Stomach (tissue), 9 donors: ENCODE results near the gene MED12L. TPM values are rescaled to one million over a fixed set of nuclear protein-coding genes. Genes with fewer than 3 reads are reported as not detected.

Experiments used
- DNase-seq, 2 donors: peaks; one replicate each; pipeline versions ENCODE4 v3.0.0 to v3.0.0-alpha.2; 2013 to 2019
- H3K27ac ChIP-seq, 5 donors: fragments of 200-600 bp in 4 of 5; sonication (generic) in 4 of 5; one replicate each; pipeline ENCODE4 v1.5.1; 2013 to 2019; ENCODE audit warnings: mild to moderate bottlenecking in 1 of 5, moderate library complexity in 1 of 5
- H3K27me3 ChIP-seq, 3 donors: fragments of 200-600 bp; sonication (generic); one replicate each; pipeline ENCODE4 v1.5.1; 2017 to 2019; ENCODE audit warnings: mixed run types in 1 of 3
- H3K36me3 ChIP-seq, 4 donors: fragments of 200-600 bp; sonication (generic); 1 replicate in 3 of 4; 2 replicates in 1 of 4; pipeline ENCODE4 v1.5.1; 2016 to 2019
- H3K4me1 ChIP-seq, 4 donors: fragments of 200-600 bp; sonication (generic); one replicate each; pipeline ENCODE4 v1.5.1; 2016 to 2019
- H3K4me3 ChIP-seq, 4 donors: fragments of 200-600 bp; sonication (generic) in 3 of 4; one replicate each; pipeline ENCODE4 v1.5.1; 2016 to 2019; ENCODE audit warnings: mild to moderate bottlenecking in 1 of 4
- H3K9me3 ChIP-seq, 4 donors: fragments of 200-600 bp; sonication (generic); one replicate each; pipeline ENCODE4 v1.5.1; 2016 to 2019
- CTCF ChIP-seq, 7 experiments: fragments of 450-650 bp in 4 of 7; fragments of 200-600 bp in 3 of 7; sonication (generic) in 3 of 7; IDR thresholded peaks; one replicate each; pipeline ENCODE4 v1.5.1; 2016 to 2019; ENCODE audit warnings: antibody characterized with exemption in 7 of 7, control low read depth in 2 of 7, mild to moderate bottlenecking in 1 of 7
- EP300 ChIP-seq: sonication (generic); formaldehyde crosslinking; IDR thresholded peaks from one replicate; pipeline ENCODE4 v1.6.1; 2017; ENCODE audit warnings: antibody characterized with exemption
- POLR2A ChIP-seq, 4 donors: fragments of 450-650 bp; IDR thresholded peaks; one replicate each; pipeline ENCODE4 v1.6.1; 2016; ENCODE audit warnings: antibody characterized with exemption in 4 of 4, control low read depth in 2 of 4, mild to moderate bottlenecking in 1 of 4, moderate library complexity in 1 of 4
- POLR2AphosphoS5 ChIP-seq, 3 donors: sonication (generic); formaldehyde crosslinking; IDR thresholded peaks; one replicate each; pipeline ENCODE4 v1.6.1; 2016; ENCODE audit warnings: antibody characterized with exemption in 3 of 3
- WGBS, 5 donors: extraction: QIAGEN DNeasy Blood & Tissue Kit in 3 of 5; methylation state at CpG; one replicate each; pipeline versions ENCODE4 v1.1.5 to v1.1.7; 2013 to 2018; 5-methylcytosine and 5-hydroxymethylcytosine counted together
- intact Hi-C: fragments of 100-400 bp; cut with DNase I; formaldehyde crosslinking; loops from one replicate; pipeline ENCODE4 v1.15.1; 2023; ENCODE audit warnings: low total_unique reads
- polyA plus RNA-seq, 3 donors: library from polyadenylated mRNA; stranded (reverse); fragments of 200-250 nt; gene quantifications; one replicate each; pipeline ENCODE4 v1.2.3, GENCODE V29; 2013
- total RNA-seq, 5 donors: library from RNA; depleted of rRNA; stranded (reverse); fragments of >200 nt; gene quantifications; one replicate each; pipeline versions ENCODE4 v1.1.0 to v1.2.3, GENCODE V29; 2014 to 2016
- donor health status: healthy with polysubstance abuse.
- donor health status: Bipolar disorder and iron deficiency.
- donor health status: healthy.

Gene MED12L
- total and polyA plus RNA-seq, 8 donors, result 0.06 to 2.9 (median 0.36) TPM; not detected in 2

GRCh38 chr3:151084893-151085226, 604 bp upstream of the MED12L start:
- 39 to 52% (median 43%) methylated on average over 12 to 14 of the region's 14 CpGs for WGBS, 5 donors
- Histone ChIP-seq H3K4me1 (peaks cover 12 to 28% (median 25%) of the 10 kb centered on the region in 4 donors), H3K9me3 (no peaks in the 10 kb centered on the region), H3K36me3 (no peaks in the 10 kb centered on the region), H3K27ac (peak overlapping the region in 1 of 5 donors; percentile 47), H3K27me3 (peaks cover 0 to 55% (median 20%) of the 10 kb centered on the region in 3 donors), H3K4me3 (peak overlapping the region; percentile 54 to 83 (median 64))
- intact Hi-C loops, result no loop called here
- DNase-seq, result no peak
- TF ChIP-seq CTCF (IDR thresholded peaks at IDR 0.05), result no peak
- no peak for TF ChIP-seq POLR2A (IDR thresholded peaks at IDR 0.05)
- TF ChIP-seq POLR2AphosphoS5 (IDR thresholded peaks at IDR 0.05), result no peak
- TF ChIP-seq EP300, result no peak

GRCh38 chr3:151085889-151086483, 522 bp downstream of the MED12L start:
- no peaks in the 10 kb centered on the region for H3K9me3 ChIP-seq
- peaks cover 0 to 53% (median 20%) of the 10 kb centered on the region in 3 donors for H3K27me3 ChIP-seq
- intact Hi-C loops, result no loop called here
- peak in 1 of 2 donors; percentile 63 for DNase-seq
- H3K27ac ChIP-seq, result peak overlapping the region in 2 of 5 donors; percentile 15 to 47
- WGBS, 5 donors, result 0 to 2% (median 1%) methylated on average over 16 to 60 of the region's 60 CpGs
- TF ChIP-seq POLR2A (IDR thresholded peaks at IDR 0.05) (no peak), POLR2AphosphoS5 (IDR thresholded peaks at IDR 0.05) (no peak), CTCF (IDR thresholded peaks at IDR 0.05) (no peak), EP300 (no peak)
- H3K4me1 ChIP-seq, result peaks cover 12 to 28% (median 25%) of the 10 kb centered on the region in 4 donors
- peak overlapping the region; percentile 54 to 83 (median 64) for H3K4me3 ChIP-seq
- H3K36me3 ChIP-seq, result no peaks in the 10 kb centered on the region

GRCh38 chr3:151086484-151087456, 1.3 kb downstream of the MED12L start:
- Histone ChIP-seq H3K36me3 (no peaks in the 10 kb centered on the region), H3K27me3 (peaks cover 0 to 48% (median 20%) of the 10 kb centered on the region in 3 donors), H3K9me3 (no peaks in the 10 kb centered on the region), H3K4me1 (peaks cover 12 to 28% (median 25%) of the 10 kb centered on the region in 4 donors), H3K27ac (peak overlapping the region in 2 of 5 donors; percentile 15 to 47), H3K4me3 (peak overlapping the region; percentile 54 to 83 (median 64))
- WGBS, 5 donors, result 2 to 10% (median 5%) methylated on average over 31 to 80 of the region's 81 CpGs
- intact Hi-C loops, result no loop called here
- TF ChIP-seq CTCF (IDR thresholded peaks at IDR 0.05) (peak in 4 of 7 experiments; percentile 6 to 34 (median 13)), POLR2A (IDR thresholded peaks at IDR 0.05) (no peak)
- DNase-seq, result peak; percentile 67 to 95

- H3K4me3 ChIP-seq, result no peak overlapping the region
- H3K36me3 ChIP-seq, result no peaks in the 10 kb centered on the region
- intact Hi-C loops, result no loop called here
- no peak overlapping the region for H3K27ac ChIP-seq
- TF ChIP-seq EP300, result no peak
- TF ChIP-seq CTCF (IDR thresholded peaks at IDR 0.05), result no peak
- no peak for TF ChIP-seq POLR2A (IDR thresholded peaks at IDR 0.05)
- TF ChIP-seq POLR2AphosphoS5 (IDR thresholded peaks at IDR 0.05), result no peak
- H3K27me3 ChIP-seq, result peaks cover 0 to 41% (median 20%) of the 10 kb centered on the region in 3 donors
- DNase-seq, result no peak
- no peaks in the 10 kb centered on the region for H3K9me3 ChIP-seq
- 85 to 93% (median 89%) methylated on average over 2 of the region's 2 CpGs for WGBS, 5 donors
- peaks cover 12 to 28% (median 25%) of the 10 kb centered on the region in 4 donors for H3K4me1 ChIP-seq
These were observed 2.2 kb downstream of the MED12L start for GRCh38 chr3:151087648-151088047.
